ENCODE data around the gene SELENBP1.
A peak's percentile ranks its signal among the peaks of the same experiment; 100 is the strongest.

The SELENBP1 gene

DNA sequence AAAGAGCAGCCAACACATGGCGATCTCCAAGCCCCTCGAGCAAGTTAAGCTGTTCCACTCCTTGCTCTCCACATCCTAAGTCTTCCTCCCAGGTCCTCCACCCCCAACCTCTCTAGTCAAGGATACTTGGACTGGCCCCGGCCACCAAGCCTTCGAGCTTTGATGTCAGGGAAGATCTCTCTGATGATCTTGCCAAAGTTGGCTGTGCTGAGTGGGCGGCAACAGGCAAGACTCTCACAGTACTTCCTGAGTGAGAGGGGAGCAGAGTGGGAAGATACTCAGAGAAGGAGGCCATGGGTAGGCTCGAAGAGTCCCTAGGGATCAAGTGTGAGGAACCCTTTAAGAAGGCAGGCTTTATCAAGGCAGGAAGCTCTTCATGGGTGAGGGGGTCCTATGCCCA lies 28.2 kb downstream of the SELENBP1 start:
- DNase-seq (ENCODE audit: low read depth in 2 of 2): no peak

GRCh38 chr1:151343587-151343986 lies 28.9 kb downstream of the SELENBP1 start:
- DNase-seq (ENCODE audit: low read depth in 2 of 2): no peak

- DNase-seq (ENCODE audit: low read depth in 2 of 2): no peak
These were observed 29.9 kb downstream of the SELENBP1 start for GRCh38 chr1:151342569-151342968.

DNA sequence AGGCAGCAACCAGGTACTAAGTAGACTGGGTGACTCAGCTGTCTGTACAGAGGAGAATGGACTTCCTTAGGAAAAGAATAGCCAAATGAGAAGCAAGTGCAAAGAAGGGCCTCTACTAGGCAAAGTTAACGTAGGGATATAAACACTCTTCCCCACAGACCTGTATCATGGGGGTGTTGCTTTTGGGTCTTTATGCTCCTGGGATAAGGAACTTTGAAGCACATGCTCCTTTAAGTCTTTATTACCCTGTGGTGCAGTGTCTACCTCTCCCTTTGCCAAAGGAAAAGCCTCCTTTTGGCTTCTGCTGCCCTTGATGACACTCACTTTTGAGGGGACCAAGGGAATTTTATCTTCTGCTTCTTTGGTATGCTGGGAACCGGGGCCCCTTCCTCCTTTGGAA lies 30.5 kb downstream of the SELENBP1 start:
- no peak for DNase-seq (ENCODE audit: low read depth in 2 of 2)

- peak; percentile 12 to 17 for DNase-seq (ENCODE audit: low read depth in 2 of 2)
These were observed 31.4 kb downstream of the SELENBP1 start for GRCh38 chr1:151340870-151341754.

GRCh38 chr1:151336556-151336955 lies 35.9 kb downstream of the SELENBP1 start:
- DNase-seq (ENCODE audit: low read depth in 2 of 2): no peak

- no peak for DNase-seq (ENCODE audit: low read depth in 2 of 2)
These were observed 37.7 kb downstream of the SELENBP1 start for GRCh38 chr1:151334822-151335221.

GRCh38 chr1:151327903-151328674 lies 44.4 kb downstream of the SELENBP1 start:
- no peak for DNase-seq (ENCODE audit: low read depth in 2 of 2)

DNA sequence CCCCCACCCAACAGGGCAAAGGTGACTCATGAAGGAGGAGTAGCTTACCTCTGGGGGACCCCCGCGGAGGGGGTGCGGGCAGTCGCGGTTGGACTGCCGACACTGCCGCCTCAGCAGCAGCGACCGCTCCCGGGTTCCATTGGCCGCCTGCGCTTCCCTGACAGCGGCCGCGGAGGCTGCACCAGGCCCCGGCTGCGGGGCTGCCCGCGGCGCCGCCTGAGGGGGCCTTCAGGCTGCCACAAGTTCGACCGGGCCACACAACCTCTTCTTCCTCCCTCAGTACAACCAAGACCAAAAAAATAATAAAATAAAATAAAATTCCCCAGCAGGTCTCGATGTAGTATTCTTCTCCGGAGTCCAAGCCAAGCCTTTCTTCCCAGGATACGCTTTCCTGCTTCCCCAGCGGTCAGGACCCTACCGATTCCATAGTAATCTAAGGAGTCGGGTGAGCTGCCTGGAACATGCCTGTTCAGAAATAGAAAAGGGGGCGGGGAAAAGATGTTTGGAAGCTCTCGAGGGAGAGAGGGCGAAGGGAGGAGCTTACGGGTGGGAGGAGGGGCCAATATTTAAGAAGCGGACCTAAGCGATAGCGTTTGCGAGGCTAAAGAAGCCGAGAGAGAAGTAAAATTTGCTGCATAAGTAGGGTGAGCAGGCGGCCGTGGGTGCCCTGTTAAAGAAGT lies 45.1 kb downstream of the SELENBP1 start, which contains the start of gene PI4KB:
PI4KB (minus strand) TSS at position 194 of the 680 bp plus-strand sequence. CDS start 10,935 bp downstream, outside the sequence.
- peak; percentile 62 to 81 for DNase-seq (ENCODE audit: low read depth in 2 of 2)

DNA sequence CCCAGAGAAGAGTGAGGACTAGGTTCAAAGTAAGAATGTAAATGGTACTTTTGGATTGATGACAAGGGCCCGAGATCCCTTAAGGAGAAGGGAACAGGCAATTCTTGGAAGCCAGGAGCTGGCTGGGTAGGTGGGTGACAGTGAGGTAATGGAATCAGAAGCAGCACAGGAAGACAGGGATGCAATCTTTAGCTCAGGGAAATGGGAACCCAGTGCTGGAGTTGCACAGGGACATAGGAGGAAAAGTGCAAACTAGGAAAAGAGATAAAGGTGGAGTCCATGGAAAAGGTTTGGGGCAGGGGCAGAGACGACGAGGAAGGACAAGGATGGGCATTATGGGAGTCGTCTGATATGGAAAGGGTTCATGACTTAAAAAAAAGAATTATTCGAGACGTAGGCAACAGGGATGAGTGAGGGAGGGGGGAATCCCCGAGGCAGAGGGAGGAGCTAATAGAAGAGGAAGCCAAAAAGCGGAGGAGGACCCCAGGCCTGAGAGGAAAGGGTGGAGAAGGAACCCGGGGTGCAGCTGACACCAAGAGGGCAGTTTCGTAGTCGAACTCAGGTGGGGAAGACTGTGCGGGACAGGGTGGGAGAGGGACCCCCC lies 45.8 kb downstream of the SELENBP1 start:
- peak in 1 of 2 donors; percentile 49 for DNase-seq (ENCODE audit: low read depth in 2 of 2)

DNA sequence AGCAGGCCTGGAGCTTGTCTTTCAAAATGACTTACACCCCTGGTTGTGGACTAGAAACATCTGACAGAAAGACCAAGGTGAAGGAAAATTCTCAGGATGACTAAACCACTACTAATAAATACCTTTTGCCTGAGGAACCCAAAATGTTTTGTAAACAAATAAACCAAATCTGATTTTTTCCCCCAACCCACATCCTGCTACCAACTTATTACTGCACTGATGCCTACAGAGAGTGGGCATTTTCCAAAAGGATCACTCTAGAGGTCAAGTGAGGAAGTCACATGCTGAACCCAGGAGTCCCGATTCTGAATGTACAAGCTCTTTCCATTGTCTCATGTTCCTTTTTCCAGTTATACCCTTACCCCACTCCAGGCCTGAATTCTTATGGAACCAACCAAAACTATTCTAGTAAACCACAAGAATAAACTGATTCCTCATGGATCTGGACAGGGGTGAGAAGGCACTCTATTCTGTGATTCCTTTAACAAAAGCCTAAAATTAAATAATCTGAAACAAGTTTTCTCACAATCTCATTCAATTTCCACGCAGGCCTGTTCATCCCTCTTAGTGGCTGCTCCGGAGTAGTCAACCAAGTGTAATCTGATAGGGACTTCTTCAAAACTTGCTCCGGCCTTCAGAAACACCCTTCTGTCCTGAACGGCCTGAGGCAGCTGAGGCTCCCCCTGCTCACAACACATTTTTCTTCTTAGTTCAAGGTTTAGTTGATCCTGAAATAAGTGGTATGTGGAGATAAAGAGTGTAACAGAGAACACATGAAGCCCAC lies 46.7 kb downstream of the SELENBP1 start:
- no peak for DNase-seq (ENCODE audit: low read depth in 2 of 2)

DNA sequence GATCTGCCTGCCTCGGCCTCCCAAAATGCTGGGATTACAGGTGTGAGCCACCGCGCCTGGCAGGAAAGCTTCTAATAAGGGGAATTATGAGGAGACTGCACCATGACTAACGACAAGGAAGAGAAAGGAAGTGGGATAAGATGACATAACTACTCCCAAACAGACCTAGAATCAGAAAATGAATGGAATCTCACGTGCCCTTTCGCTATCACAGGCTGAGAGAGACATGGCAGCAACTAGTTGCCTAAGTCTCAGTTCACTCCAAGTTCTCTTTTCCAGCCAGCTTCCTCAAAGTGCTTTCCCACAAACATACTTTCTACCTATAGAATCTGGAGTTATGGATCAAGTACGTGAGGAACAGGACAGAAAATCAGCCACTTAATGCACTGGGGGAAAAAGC lies 47.3 kb downstream of the SELENBP1 start:
- DNase-seq (ENCODE audit: low read depth in 2 of 2): no peak

DNA sequence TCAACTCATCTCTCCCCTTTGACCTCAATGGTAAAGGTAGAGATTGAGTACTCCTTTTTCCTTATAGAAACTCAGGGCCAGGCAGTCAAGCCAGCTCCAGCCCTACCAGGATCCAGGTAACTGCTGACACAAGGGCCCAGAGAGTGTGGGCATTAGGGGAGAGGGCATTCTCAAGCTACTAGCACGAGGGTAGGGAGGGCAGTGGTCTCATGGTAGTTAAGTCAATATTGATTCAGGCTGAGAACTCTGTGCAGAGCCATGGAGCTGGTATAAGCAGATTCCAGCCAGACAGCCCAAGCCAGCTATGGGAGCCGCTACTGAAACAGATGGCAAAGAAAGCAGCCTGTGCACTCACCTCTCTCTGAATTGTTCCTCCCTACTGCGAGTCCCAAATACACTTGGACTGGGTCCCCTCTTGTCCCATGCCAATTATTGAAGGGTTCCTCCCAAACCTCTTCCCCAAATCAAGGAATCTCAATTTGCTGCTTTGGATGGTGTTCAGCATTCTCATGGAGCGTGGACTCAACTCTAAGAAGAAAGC lies 48.0 kb downstream of the SELENBP1 start:
- no peak for DNase-seq (ENCODE audit: low read depth in 2 of 2)

GRCh38 chr1:151318975-151319374 lies 53.5 kb downstream of the SELENBP1 start:
- DNase-seq (ENCODE audit: low read depth in 2 of 2): no peak

DNA sequence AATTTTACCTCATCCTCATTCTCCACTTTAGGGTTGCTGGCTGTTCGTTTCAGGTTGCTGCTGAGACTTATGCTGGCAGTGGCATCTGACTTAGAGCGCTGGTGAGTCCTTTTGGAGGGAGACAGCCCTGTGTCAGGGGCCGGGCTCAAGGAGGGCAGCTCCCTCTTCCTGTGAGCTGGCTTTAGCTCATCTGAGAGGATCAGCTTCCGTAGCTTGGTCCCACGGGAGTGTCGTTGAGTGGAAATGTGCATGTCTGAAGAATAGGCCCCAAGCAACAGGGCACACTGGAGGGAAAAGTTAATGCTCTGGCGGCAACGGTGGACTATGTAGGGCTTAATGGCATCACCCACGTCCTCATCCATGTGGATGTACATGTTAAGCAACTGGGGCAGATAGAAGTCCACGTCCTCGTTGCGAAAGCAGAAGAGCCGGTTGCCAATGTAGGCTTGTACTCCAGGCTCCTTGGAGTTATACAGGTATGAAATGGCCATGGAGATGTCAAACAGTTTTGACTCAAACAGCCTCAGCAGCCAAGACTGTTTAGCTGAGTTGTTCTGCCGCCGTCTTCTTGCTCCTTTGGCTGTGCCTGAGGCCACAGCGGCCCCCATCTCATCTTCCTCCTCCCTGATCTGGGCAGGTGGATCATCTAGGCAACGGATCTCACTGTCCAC lies 56.8 kb downstream of the SELENBP1 start:
- DNase-seq (ENCODE audit: low read depth in 2 of 2): no peak

Measured in stimulated activated CD8-positive, alpha-beta memory T cell treated with anti-CD3 and anti-CD28 coated beads, Interleukin-15, amount 100 ng/mL, for 4 hours (primary cell).